Measurements from ENCODE around the gene PRR7. TPM values are rescaled to one million over a fixed set of nuclear protein-coding genes. Genes with fewer than 3 reads are reported as not detected.

Gene PRR7
- total RNA-seq, 2 donors from 2014 or later, result 0.90 to 1.1 TPM

DNA sequence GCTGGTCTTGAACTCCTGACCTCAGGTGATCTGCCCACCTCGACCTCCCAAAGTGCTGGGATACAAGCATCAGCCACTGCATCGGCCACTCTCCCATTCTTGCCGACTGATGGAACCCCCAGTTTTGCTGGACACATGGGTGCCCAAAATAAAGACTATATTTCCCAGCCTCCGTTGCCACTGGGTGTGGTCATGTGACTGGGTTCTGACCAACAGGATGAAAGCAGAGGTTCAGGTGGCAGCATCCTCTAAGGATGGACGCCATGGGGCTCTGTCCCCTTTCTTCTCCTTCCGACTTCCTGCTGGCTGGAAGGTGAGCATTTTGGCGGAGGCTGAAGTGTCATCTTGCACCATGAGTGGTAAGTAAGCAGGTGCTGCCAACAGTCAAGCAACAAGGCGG is 40.5 kb downstream of the PRR7 start:
- no peaks in the 10 kb centered on the region for H3K9me3 ChIP-seq
- DNase-seq (ENCODE audit: low spot score), result no peak
- H3K4me3 ChIP-seq, result no peak overlapping the region
- H3K27ac ChIP-seq, result no peak overlapping the region
- peaks cover 75% of the 10 kb centered on the region for H3K36me3 ChIP-seq
- TF ChIP-seq, protein P1, sequence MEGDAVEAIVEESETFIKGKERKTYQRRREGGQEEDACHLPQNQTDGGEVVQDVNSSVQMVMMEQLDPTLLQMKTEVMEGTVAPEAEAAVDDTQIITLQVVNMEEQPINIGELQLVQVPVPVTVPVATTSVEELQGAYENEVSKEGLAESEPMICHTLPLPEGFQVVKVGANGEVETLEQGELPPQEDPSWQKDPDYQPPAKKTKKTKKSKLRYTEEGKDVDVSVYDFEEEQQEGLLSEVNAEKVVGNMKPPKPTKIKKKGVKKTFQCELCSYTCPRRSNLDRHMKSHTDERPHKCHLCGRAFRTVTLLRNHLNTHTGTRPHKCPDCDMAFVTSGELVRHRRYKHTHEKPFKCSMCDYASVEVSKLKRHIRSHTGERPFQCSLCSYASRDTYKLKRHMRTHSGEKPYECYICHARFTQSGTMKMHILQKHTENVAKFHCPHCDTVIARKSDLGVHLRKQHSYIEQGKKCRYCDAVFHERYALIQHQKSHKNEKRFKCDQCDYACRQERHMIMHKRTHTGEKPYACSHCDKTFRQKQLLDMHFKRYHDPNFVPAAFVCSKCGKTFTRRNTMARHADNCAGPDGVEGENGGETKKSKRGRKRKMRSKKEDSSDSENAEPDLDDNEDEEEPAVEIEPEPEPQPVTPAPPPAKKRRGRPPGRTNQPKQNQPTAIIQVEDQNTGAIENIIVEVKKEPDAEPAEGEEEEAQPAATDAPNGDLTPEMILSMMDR (IDR thresholded peaks at IDR 0.05), result no peak
- peaks cover 0 to 14% of the 10 kb centered on the region in 2 donors for H3K4me1 ChIP-seq
- H3K27me3 ChIP-seq, result no peaks in the 10 kb centered on the region

DNA sequence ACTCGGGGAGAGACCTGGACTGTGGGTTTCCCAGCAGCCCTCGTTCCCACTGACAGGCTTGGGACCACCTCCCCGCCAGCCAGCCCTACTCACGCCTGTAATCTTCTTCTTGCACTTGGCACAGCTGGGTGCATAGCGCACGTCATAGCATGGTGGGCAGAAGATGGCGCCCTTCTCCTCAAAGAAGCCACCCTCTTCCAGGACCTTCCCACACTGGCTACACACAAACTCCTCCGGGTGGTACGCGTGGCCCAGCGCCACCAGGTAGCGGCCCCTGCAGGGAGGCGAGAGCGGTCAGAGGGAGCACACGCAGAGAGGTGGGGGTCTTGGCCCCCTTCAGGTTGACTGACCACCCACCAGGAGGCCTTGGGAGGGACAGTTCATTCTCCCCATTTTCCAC is 41.4 kb downstream of the PRR7 start:
- H3K36me3 ChIP-seq, result peaks cover 82% of the 10 kb centered on the region
- peaks cover 0 to 22% of the 10 kb centered on the region in 2 donors for H3K4me1 ChIP-seq
- no peak for DNase-seq (ENCODE audit: low spot score)
- H3K27ac ChIP-seq, result no peak overlapping the region
- H3K4me3 ChIP-seq, result no peak overlapping the region
- TF ChIP-seq, protein P1 (IDR thresholded peaks at IDR 0.05), result no peak
- H3K27me3 ChIP-seq, result no peaks in the 10 kb centered on the region
- H3K9me3 ChIP-seq, result no peaks in the 10 kb centered on the region

DNA sequence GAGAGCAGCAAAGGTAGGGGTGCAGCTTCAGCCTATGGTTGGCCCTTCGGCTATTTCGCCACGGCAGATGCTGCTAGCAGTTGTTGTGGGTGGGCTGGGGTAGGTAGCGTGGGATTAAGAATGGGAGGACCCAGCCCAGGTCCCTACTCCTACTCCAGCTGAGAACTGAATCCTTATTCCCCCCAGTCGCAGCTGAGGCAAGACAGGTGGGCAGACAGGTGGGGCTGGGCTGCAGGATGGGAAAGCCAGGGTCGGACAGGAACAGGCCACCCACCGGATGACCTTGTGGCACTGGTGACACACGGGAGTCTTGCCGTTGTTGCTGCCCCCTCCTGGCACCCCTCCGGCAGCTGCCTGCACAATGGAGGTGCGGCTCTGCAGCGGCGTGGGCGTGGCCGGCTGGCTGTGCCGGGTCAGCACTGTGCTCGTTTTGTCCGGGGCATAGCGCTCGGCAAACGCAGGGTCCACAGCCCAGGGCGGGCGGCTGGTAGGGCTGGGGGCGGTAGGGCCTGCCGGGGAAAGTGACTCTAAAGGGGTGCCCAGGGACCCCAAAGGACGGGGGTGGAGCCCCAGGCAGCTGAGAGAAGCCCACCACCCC is 42.6 kb downstream of the PRR7 start:
- no peak for DNase-seq (ENCODE audit: low spot score)
- Histone ChIP-seq H3K4me3 (no peak overlapping the region), H3K9me3 (no peaks in the 10 kb centered on the region), H3K4me1 (peaks cover 0 to 34% of the 10 kb centered on the region in 2 donors), H3K36me3 (peaks cover 83% of the 10 kb centered on the region), H3K27me3 (no peaks in the 10 kb centered on the region), H3K27ac (no peak overlapping the region)
- TF ChIP-seq, protein P1 (IDR thresholded peaks at IDR 0.05), result no peak

DNA sequence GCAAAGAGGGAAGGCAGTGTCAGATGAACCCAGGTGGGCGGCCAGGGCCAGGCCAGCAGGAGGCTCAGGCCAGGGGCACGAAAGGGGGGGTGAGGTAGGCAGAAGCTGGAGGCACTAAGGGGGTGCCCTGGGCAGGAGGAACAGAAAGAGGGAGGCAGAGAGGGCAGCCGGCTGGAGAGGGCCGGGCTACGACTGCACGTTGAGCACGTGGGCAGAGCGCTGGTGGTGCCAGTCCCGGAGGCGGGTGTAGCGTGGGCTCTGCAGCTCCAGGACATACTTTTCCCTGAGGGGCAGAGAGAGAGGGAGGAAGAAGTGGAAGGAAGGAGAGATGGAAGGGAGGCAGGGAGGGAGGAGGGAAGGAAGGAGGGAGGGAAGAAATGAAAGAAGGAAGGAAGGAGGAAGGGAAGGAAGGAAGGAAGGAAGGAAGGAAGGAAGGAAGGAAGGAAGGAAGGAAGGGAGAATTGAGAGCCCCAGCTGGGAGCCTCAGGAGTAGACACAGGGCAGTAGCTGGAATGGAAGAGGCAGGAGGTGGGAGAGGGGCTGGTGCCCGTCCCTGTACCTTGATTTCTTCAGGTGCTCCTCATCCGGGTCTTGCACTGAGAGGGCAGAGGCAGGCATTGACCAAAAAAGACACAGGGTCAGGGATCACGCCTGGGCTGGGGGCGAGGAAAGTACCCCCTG is 43.8 kb downstream of the PRR7 start:
- Histone ChIP-seq H3K36me3 (peaks cover 79% of the 10 kb centered on the region), H3K9me3 (no peaks in the 10 kb centered on the region), H3K4me1 (peaks cover 0 to 47% of the 10 kb centered on the region in 2 donors), H3K27ac (peak overlapping the region in 1 of 2 donors; percentile 39), H3K4me3 (no peak overlapping the region), H3K27me3 (no peaks in the 10 kb centered on the region)
- no peak for DNase-seq (ENCODE audit: low spot score)
- TF ChIP-seq, protein P1 (IDR thresholded peaks at IDR 0.05), result no peak

DNA sequence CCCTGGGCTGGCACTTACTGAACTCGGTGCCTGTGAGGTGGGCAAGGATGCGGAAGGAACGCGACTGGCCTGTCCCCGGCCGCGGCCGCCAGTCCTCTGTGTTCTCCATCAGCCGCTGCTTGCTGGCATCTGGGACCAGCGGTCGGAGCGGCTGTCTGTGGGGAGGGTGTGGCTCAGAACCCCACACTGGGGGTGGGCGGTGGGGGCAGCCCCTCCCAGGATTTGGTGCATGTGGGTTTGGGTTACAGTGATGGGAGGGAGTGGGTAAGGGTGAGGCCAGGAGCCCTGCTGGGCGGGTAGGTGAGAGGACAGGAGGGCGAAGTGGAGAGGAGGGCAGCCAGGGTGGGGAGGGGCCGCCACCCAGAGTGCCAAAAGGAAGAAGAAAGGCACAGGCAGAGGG is 44.4 kb downstream of the PRR7 start:
- H3K36me3 ChIP-seq, result peaks cover 73% of the 10 kb centered on the region
- no peaks in the 10 kb centered on the region for H3K27me3 ChIP-seq
- H3K4me3 ChIP-seq, result no peak overlapping the region
- H3K9me3 ChIP-seq, result no peaks in the 10 kb centered on the region
- TF ChIP-seq, protein P1 (IDR thresholded peaks at IDR 0.05), result no peak
- DNase-seq (ENCODE audit: low spot score), result no peak
- peak overlapping the region in 1 of 2 donors; percentile 39 for H3K27ac ChIP-seq
- H3K4me1 ChIP-seq, result peaks cover 0 to 52% of the 10 kb centered on the region in 2 donors

Measured in right atrium auricular region (tissue), 2 donors.